ENCODE results near the gene ELFN2. TPM values are rescaled to one million over a fixed set of nuclear protein-coding genes. Genes with fewer than 3 reads are reported as not detected.

The ELFN2 gene
- polyA plus RNA-seq, 4 donors = 0.07 to 0.16 TPM; not detected in 2

DNA sequence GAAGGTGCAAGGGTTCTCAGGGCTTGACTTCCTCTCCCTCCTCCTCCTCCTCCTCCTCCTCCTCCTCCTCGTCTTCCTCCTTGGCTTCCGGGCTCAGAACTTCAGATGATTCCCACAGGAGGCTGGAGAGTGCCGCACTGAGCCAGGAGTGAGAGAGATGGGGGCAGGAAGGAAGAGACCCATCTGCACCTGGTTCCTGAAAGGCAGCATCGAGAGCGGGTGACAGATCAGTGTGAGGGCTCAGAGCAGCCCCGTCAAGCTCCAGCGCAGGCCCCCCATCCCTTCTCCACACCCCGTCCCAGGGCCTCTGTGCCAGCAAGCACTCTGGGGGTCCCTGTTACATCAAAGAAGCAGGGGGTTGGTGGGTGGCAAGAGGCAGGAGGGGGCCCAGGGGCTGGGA lies 51.5 kb downstream of the ELFN2 start:
- 62 to 82% (median 73%) methylated on average over 6 to 8 of the region's 8 CpGs for WGBS, 3 donors
- Histone ChIP-seq H3K27me3 (ENCODE audit: control insufficient read depth in 3 of 3, insufficient read depth in 3 of 3, low read length in 3 of 3) (peaks cover 3 to 10% (median 8%) of the 10 kb centered on the region in 3 donors), H3K4me3 (ENCODE audit: low read depth in 1 of 3, low read length in 3 of 3) (no peak overlapping the region), H3K9me3 (ENCODE audit: control insufficient read depth in 2 of 2, insufficient read depth in 1 of 2, low read depth in 1 of 2, low read length in 1 of 2) (no peaks in the 10 kb centered on the region), H3K4me1 (ENCODE audit: control insufficient read depth in 3 of 3, insufficient read depth in 2 of 3, low read depth in 1 of 3, low read length in 2 of 3) (no peaks in the 10 kb centered on the region), H3K27ac (ENCODE audit: low read depth in 1 of 3, low read length in 2 of 3) (no peak overlapping the region), H3K36me3 (ENCODE audit: control insufficient read depth in 3 of 3, insufficient read depth in 2 of 3, low read depth in 1 of 3, low read length in 3 of 3) (no peaks in the 10 kb centered on the region)
- DNase-seq = no peak
- no peak for FAIRE-seq

DNA sequence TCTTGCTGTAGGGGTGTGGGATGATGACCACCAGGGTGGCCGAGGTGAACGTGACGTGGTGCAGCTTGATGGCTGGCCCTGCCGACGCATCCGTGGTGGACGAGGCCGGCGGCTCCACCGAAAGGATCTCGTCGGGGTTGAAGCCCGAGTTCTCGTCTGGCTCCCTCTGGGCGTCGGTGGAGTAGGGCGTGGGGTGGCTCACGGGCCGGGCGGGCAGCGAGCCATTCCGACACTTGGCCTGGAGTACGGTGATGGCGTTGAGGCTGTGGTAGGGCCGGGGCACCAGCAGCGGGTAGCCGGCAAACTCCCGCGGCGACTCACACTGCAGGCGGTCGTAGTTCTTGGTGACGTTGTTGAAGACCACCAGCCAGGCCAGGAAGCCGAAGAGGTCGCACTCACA lies 52.7 kb downstream of the ELFN2 start:
- WGBS, 3 donors = 91 to 95% (median 94%) methylated on average over 30 to 35 of the region's 35 CpGs
- no peaks in the 10 kb centered on the region for H3K9me3 ChIP-seq (ENCODE audit: control insufficient read depth in 2 of 2, insufficient read depth in 1 of 2, low read depth in 1 of 2, low read length in 1 of 2)
- H3K36me3 ChIP-seq (ENCODE audit: control insufficient read depth in 3 of 3, insufficient read depth in 2 of 3, low read depth in 1 of 3, low read length in 3 of 3) = no peaks in the 10 kb centered on the region
- no peak for FAIRE-seq
- H3K27ac ChIP-seq (ENCODE audit: low read depth in 1 of 3, low read length in 2 of 3) = no peak overlapping the region
- no peak for DNase-seq
- H3K4me1 ChIP-seq (ENCODE audit: control insufficient read depth in 3 of 3, insufficient read depth in 2 of 3, low read depth in 1 of 3, low read length in 2 of 3) = no peaks in the 10 kb centered on the region
- no peak overlapping the region for H3K4me3 ChIP-seq (ENCODE audit: low read depth in 1 of 3, low read length in 3 of 3)
- H3K27me3 ChIP-seq (ENCODE audit: control insufficient read depth in 3 of 3, insufficient read depth in 3 of 3, low read length in 3 of 3) = peaks cover 3 to 8% (median 8%) of the 10 kb centered on the region in 3 donors

DNA sequence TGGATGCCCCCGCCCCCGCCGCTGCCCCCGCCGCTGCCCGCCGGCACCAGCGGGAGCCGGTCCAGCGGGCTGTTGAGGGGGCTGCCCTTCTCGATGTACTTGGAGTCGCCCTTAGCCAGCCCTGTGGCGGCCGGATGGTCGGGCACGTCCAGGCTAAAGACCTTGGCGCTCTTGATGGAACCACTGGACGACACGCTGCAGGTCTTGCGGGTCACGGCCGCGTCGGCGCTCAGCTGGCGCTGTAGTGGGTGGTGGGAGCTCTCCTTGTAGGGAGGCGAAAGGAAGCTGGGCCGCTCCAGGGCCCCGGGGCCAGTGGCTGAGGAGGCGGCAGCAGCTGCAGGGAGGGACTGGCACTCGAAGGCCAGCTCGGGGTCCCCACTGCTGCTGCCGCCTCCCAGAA lies 53.8 kb downstream of the ELFN2 start:
- no peaks in the 10 kb centered on the region for H3K36me3 ChIP-seq (ENCODE audit: control insufficient read depth in 3 of 3, insufficient read depth in 2 of 3, low read depth in 1 of 3, low read length in 3 of 3)
- no peak overlapping the region for H3K27ac ChIP-seq (ENCODE audit: low read depth in 1 of 3, low read length in 2 of 3)
- H3K4me1 ChIP-seq (ENCODE audit: control insufficient read depth in 3 of 3, insufficient read depth in 2 of 3, low read depth in 1 of 3, low read length in 2 of 3) = no peaks in the 10 kb centered on the region
- DNase-seq (no peak), FAIRE-seq (no peak)
- H3K27me3 ChIP-seq (ENCODE audit: control insufficient read depth in 3 of 3, insufficient read depth in 3 of 3, low read length in 3 of 3) = peaks cover under 1 to 3% (median under 1%) of the 10 kb centered on the region in 3 donors
- WGBS, 3 donors = 90 to 95% (median 94%) methylated on average over 28 to 33 of the region's 33 CpGs
- no peak overlapping the region for H3K4me3 ChIP-seq (ENCODE audit: low read depth in 1 of 3, low read length in 3 of 3)
- no peaks in the 10 kb centered on the region for H3K9me3 ChIP-seq (ENCODE audit: control insufficient read depth in 2 of 2, insufficient read depth in 1 of 2, low read depth in 1 of 2, low read length in 1 of 2)

DNA sequence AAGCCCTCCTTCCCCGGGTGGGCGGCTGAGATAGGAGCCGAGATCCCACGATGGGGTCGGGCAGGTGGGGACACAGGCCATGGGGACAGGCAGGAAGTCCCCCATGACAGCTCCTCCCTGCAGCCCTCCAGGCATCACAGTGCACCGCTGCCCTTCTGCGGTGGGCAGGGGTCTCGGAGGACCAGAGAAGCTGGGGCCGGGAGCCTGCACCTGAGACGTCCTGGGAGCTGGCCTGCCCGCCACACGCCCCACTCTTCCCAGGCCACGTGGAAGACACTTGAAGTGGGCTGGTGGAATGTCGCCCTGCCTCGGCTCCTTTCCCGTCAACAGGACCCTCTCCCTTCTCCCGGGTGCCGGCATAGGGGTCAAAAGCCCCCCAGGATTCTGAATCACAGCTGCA lies 55.4 kb downstream of the ELFN2 start:
- no peak for DNase-seq
- no peaks in the 10 kb centered on the region for H3K9me3 ChIP-seq (ENCODE audit: control insufficient read depth in 2 of 2, insufficient read depth in 1 of 2, low read depth in 1 of 2, low read length in 1 of 2)
- no peak overlapping the region for H3K4me3 ChIP-seq (ENCODE audit: low read depth in 1 of 3, low read length in 3 of 3)
- H3K27ac ChIP-seq (ENCODE audit: low read depth in 1 of 3, low read length in 2 of 3) = no peak overlapping the region
- WGBS, 3 donors = 65 to 80% (median 68%) methylated on average over 14 to 18 of the region's 18 CpGs
- no peak for FAIRE-seq
- H3K36me3 ChIP-seq (ENCODE audit: control insufficient read depth in 3 of 3, insufficient read depth in 2 of 3, low read depth in 1 of 3, low read length in 3 of 3) = no peaks in the 10 kb centered on the region
- no peaks in the 10 kb centered on the region for H3K27me3 ChIP-seq (ENCODE audit: control insufficient read depth in 3 of 3, insufficient read depth in 3 of 3, low read length in 3 of 3)
- H3K4me1 ChIP-seq (ENCODE audit: control insufficient read depth in 3 of 3, insufficient read depth in 2 of 3, low read depth in 1 of 3, low read length in 2 of 3) = no peaks in the 10 kb centered on the region

DNA sequence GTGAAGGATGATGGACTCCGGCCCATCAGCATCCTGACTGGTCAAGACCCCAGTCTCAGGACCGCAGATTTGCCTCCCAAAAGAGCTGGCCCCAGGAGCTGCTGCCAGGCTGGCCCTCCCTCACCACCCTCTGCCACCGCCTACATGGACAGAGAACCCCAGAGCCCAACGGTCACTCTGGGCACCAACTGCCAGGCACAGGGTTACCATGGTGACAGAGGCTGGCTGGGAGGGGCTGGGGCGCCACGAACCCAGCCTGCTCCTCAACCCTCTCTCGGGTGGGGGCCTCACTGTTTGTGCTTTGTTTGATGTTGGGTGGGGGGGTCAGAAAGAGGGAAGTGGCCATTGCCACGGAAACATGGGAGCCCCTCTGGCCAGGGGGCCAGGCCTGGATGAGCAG lies 55.8 kb downstream of the ELFN2 start:
- DNase-seq = no peak
- no peak for FAIRE-seq
- WGBS, 3 donors = 39 to 63% (median 60%) methylated on average over 5 to 8 of the region's 8 CpGs
- Histone ChIP-seq H3K4me1 (ENCODE audit: control insufficient read depth in 3 of 3, insufficient read depth in 2 of 3, low read depth in 1 of 3, low read length in 2 of 3) (no peaks in the 10 kb centered on the region), H3K9me3 (ENCODE audit: control insufficient read depth in 2 of 2, insufficient read depth in 1 of 2, low read depth in 1 of 2, low read length in 1 of 2) (no peaks in the 10 kb centered on the region), H3K27me3 (ENCODE audit: control insufficient read depth in 3 of 3, insufficient read depth in 3 of 3, low read length in 3 of 3) (no peaks in the 10 kb centered on the region), H3K4me3 (ENCODE audit: low read depth in 1 of 3, low read length in 3 of 3) (no peak overlapping the region), H3K27ac (ENCODE audit: low read depth in 1 of 3, low read length in 2 of 3) (no peak overlapping the region), H3K36me3 (ENCODE audit: control insufficient read depth in 3 of 3, insufficient read depth in 2 of 3, low read depth in 1 of 3, low read length in 3 of 3) (no peaks in the 10 kb centered on the region)

DNA sequence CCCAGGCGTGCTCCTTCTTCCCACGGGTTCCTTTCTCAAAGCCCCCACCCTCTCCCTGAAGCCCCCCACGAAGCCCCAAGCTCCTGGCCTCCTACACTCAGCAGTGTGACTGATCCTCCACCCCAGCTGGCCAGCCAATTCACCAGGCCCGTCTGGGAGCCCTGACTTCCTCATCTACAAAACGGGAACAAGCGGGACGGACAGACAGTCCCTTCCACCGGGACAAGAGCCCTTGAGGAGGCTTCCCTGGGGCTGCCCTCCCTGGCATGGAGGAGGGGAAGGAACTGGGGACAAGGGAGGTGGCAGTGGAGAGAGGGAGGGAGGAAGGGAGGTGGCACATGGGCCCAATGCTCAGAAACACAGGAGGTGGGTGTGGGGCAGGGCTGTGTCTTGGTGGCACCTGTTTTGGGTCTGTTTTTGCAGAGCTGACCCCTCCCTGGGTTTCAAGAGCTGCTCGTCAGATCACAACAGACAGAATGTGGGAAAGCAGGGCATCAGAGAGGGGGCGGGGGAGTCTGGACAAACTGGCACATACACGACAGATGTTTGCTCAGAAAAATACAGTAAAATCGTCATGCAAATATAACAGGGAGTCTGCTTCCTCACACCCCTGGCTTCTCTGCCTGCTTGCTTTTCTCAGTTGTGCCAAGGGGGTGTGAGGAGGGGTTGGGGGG lies 56.8 kb downstream of the ELFN2 start:
- FAIRE-seq (no peak), DNase-seq (no peak)
- H3K27me3 ChIP-seq (ENCODE audit: control insufficient read depth in 3 of 3, insufficient read depth in 3 of 3, low read length in 3 of 3) = no peaks in the 10 kb centered on the region
- H3K4me1 ChIP-seq (ENCODE audit: control insufficient read depth in 3 of 3, insufficient read depth in 2 of 3, low read depth in 1 of 3, low read length in 2 of 3) = no peaks in the 10 kb centered on the region
- peak overlapping the region in 1 of 3 donors; percentile 37 for H3K27ac ChIP-seq (ENCODE audit: low read depth in 1 of 3, low read length in 2 of 3)
- H3K36me3 ChIP-seq (ENCODE audit: control insufficient read depth in 3 of 3, insufficient read depth in 2 of 3, low read depth in 1 of 3, low read length in 3 of 3) = no peaks in the 10 kb centered on the region
- 47 to 62% (median 49%) methylated on average over 12 of the region's 12 CpGs for WGBS, 3 donors
- H3K4me3 ChIP-seq (ENCODE audit: low read depth in 1 of 3, low read length in 3 of 3) = no peak overlapping the region
- no peaks in the 10 kb centered on the region for H3K9me3 ChIP-seq (ENCODE audit: control insufficient read depth in 2 of 2, insufficient read depth in 1 of 2, low read depth in 1 of 2, low read length in 1 of 2)

DNA sequence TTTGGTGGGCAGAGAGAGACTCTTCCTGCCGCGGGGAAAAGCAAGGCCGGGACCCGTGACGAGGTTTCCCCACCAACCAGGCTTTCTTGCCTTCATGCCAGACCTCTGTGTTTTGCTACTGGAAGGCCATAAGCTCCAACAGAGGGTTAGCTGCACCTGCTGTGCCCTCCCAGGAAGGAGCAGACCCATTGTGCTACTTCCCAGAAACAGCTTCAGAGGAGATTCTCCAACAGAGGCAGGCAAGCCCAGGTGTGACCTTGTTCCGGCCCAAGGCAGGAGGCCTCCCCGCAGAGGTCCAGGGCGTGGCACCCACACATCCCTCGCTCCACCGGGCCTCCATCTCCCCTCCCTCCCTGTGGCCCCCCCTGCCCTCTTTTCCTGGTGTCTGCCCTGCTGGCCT lies 57.8 kb downstream of the ELFN2 start:
- WGBS, 3 donors = 58 to 72% (median 62%) methylated on average over 10 of the region's 10 CpGs
- Histone ChIP-seq H3K9me3 (ENCODE audit: control insufficient read depth in 2 of 2, insufficient read depth in 1 of 2, low read depth in 1 of 2, low read length in 1 of 2) (no peaks in the 10 kb centered on the region), H3K36me3 (ENCODE audit: control insufficient read depth in 3 of 3, insufficient read depth in 2 of 3, low read depth in 1 of 3, low read length in 3 of 3) (no peaks in the 10 kb centered on the region), H3K27me3 (ENCODE audit: control insufficient read depth in 3 of 3, insufficient read depth in 3 of 3, low read length in 3 of 3) (no peaks in the 10 kb centered on the region), H3K27ac (ENCODE audit: low read depth in 1 of 3, low read length in 2 of 3) (no peak overlapping the region), H3K4me1 (ENCODE audit: control insufficient read depth in 3 of 3, insufficient read depth in 2 of 3, low read depth in 1 of 3, low read length in 2 of 3) (no peaks in the 10 kb centered on the region), H3K4me3 (ENCODE audit: low read depth in 1 of 3, low read length in 3 of 3) (no peak overlapping the region)
- no peak for FAIRE-seq
- DNase-seq = no peak

DNA sequence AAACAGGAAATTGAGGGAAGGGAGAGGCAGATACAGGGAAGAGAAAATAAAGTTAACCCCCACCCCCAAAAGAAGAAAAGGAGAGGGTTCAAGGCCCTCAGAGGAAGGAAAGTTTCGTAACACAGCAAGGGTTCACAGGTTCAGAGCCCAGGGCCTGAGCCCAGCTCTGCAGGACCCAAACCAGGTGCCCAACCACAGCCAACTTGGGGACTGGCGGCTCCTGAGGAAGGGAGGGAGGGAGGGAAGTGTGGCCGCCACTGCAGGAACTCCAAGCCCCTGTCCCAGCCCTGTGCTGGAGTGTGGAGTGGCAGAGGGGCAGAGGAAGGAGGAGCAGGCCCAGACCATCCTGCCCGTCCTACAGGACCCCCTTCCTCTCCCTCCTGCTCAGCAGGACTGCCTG lies 59.2 kb downstream of the ELFN2 start:
- no peak overlapping the region for H3K4me3 ChIP-seq (ENCODE audit: low read depth in 1 of 3, low read length in 3 of 3)
- no peaks in the 10 kb centered on the region for H3K27me3 ChIP-seq (ENCODE audit: control insufficient read depth in 3 of 3, insufficient read depth in 3 of 3, low read length in 3 of 3)
- no peaks in the 10 kb centered on the region for H3K36me3 ChIP-seq (ENCODE audit: control insufficient read depth in 3 of 3, insufficient read depth in 2 of 3, low read depth in 1 of 3, low read length in 3 of 3)
- no peaks in the 10 kb centered on the region for H3K9me3 ChIP-seq (ENCODE audit: control insufficient read depth in 2 of 2, insufficient read depth in 1 of 2, low read depth in 1 of 2, low read length in 1 of 2)
- DNase-seq = no peak
- FAIRE-seq = no peak
- H3K27ac ChIP-seq (ENCODE audit: low read depth in 1 of 3, low read length in 2 of 3) = no peak overlapping the region
- WGBS, 3 donors = 82 to 90% (median 87%) methylated on average over 4 of the region's 4 CpGs
- no peaks in the 10 kb centered on the region for H3K4me1 ChIP-seq (ENCODE audit: control insufficient read depth in 3 of 3, insufficient read depth in 2 of 3, low read depth in 1 of 3, low read length in 2 of 3)

DNA sequence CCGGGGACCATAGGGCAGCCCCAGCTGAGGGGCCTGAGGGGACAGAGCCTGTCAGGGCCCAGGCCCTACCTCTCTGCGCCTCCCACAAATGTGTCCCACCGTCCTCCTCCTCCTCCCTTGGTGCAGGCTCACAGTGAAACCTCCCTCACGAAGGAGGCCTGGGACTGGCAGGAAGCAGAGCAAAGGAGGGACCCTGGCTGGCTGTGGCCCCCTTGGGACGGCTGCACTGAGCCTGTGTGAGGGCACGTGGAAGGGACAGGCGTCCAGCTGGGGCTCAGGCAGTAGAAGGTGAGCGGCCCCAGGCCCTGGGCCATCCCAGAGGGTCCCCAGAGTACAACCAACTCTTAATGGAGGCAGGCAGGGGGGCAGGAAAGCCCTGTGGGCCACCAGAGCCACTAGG lies 60.7 kb downstream of the ELFN2 start:
- Histone ChIP-seq H3K27me3 (ENCODE audit: control insufficient read depth in 3 of 3, insufficient read depth in 3 of 3, low read length in 3 of 3) (no peaks in the 10 kb centered on the region), H3K4me1 (ENCODE audit: control insufficient read depth in 3 of 3, insufficient read depth in 2 of 3, low read depth in 1 of 3, low read length in 2 of 3) (no peaks in the 10 kb centered on the region), H3K27ac (ENCODE audit: low read depth in 1 of 3, low read length in 2 of 3) (no peak overlapping the region), H3K36me3 (ENCODE audit: control insufficient read depth in 3 of 3, insufficient read depth in 2 of 3, low read depth in 1 of 3, low read length in 3 of 3) (no peaks in the 10 kb centered on the region), H3K9me3 (ENCODE audit: control insufficient read depth in 2 of 2, insufficient read depth in 1 of 2, low read depth in 1 of 2, low read length in 1 of 2) (no peaks in the 10 kb centered on the region), H3K4me3 (ENCODE audit: low read depth in 1 of 3, low read length in 3 of 3) (no peak overlapping the region)
- WGBS, 3 donors = 85 to 89% (median 85%) methylated on average over 7 to 8 of the region's 8 CpGs
- FAIRE-seq (no peak), DNase-seq (no peak)
